IPS DF 4.7 (cell line): ENCODE results near the gene EPHA5.

Experiments
- DNase-seq: peaks from one replicate; pipeline ENCODE4 v3.0.0-alpha.2; 2013; ENCODE audit warnings: low spot score; ENCODE audit errors: extremely low read depth

EPHA5 gene

GRCh38 chr4:65670331-65671031 is at the start of gene EPHA5:
TSS of gene EPHA5 (minus strand) at chr4:65670489. CDS start at chr4:65669742, 747 bp downstream.
- DNase-seq: no peak

GRCh38 chr4:65719635-65720034 is 49.3 kb upstream of the EPHA5 start:
- no peak for DNase-seq

- DNase-seq: no peak
Measured at GRCh38 chr4:65698631-65699030, 28.3 kb upstream of the EPHA5 start.

- no peak for DNase-seq
Measured at GRCh38 chr4:65696436-65696835, 26.1 kb upstream of the EPHA5 start.

DNA sequence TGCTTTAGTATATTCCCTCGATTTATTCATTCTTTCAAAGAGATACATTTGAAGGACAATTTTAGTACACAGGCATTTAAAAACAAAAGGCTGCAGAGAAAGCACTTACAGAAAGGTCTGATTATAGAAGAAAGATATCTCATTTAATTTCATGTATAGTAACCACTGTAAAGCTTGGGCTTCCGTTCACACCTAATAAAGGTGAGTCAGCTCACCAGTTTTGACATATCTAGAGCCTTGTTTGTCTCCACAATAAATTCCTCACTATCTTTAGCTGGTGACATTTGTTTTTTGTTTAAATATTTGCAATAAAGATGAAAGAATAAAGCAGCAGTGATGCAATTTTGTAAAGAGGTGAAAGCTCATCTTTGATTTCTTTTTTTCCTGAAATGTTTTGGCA is 1.1 kb upstream of the EPHA5 start:
- no peak for DNase-seq

- no peak for DNase-seq
Measured at GRCh38 chr4:65670020-65670330, 314 bp downstream of the EPHA5 start.

GRCh38 chr4:65669111-65670019 is 924 bp downstream of the EPHA5 start:
- DNase-seq: no peak

DNA sequence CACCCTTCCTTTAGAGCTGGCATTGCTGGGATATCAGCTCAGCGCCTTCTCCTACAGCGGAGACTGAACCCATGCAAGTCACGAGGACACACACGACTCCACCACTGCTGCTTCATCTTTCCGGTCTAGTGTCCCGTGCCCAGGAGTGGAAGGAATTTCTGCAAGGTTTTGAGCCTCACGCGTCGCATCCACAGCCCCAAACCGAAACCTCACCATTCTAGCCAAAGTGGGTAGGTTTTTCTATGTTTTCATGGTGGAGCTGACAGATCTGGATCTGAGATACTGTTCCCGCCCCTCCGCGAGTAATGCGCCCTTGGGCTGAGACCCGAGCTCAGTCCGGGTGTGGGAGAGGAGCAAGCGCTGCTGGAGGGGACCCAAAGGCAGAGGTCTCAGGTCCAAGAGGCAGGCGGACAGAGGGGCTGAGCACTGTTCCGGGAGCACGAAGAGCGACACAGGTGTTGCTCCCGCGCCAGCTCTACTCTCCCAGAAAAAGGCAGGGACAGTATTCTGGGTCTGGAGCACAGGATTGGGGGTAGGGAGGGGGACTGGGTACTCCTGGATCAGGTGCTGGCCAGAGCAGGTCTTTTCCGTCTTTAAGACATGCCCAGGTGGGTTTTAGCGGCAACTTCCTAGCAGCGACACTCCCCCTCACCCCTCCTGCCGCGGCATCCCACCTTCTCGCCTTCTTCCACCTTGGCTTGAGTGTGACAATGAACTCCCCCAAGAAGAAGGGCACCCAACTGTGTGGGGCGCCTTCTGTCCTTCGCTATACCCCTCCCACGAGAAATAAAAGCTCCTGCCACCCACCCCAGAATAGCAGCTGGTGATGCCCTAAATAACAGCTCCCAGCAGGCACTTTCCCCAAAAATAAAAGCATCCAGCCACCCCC is 1.8 kb downstream of the EPHA5 start:
- DNase-seq: no peak

GRCh38 chr4:65667506-65668041 is 2.7 kb downstream of the EPHA5 start:
- DNase-seq: no peak

- DNase-seq: no peak
Measured at GRCh38 chr4:65665771-65666523, 4.3 kb downstream of the EPHA5 start.

DNA sequence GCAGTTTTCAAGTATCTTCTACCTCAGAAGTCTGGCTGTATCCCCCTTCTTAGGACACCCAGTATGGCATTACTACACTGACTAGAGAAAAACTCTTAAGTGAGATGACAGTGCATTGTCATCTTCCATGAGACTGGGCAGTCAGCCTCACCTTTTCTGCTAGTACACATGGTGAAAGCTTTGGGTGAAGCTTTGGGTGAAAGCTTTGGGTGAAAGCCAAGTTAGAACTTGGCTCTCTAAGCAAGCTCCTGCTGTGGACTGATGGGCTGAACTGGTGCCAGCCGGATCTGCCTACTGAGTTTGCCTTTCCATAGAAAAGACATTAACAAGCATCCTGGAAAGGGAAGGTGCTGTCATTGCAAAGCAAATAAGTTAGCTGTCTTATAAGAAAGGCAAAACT is 8.8 kb downstream of the EPHA5 start:
- DNase-seq: no peak

GRCh38 chr4:65658117-65658516 is 12.2 kb downstream of the EPHA5 start:
- DNase-seq: no peak

DNA sequence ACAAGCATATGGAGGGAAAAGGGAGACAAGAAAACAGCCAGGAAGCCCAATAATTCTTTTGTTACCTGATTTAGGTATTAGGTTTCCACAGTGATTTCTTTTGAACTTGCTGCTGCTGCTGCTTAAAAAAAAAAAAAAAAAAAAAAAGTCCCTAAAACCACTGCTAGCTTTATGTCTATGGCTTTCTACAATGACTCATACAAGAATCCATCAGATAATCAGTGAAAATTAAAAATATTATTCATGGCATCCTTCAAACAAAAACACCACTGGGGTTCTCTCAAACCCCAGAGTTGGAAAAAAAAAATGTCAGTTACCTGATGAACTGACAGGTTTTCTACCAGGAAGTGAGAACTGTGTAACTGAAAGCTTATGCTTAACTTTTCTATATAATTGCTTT is 14.3 kb downstream of the EPHA5 start:
- no peak for DNase-seq

DNA sequence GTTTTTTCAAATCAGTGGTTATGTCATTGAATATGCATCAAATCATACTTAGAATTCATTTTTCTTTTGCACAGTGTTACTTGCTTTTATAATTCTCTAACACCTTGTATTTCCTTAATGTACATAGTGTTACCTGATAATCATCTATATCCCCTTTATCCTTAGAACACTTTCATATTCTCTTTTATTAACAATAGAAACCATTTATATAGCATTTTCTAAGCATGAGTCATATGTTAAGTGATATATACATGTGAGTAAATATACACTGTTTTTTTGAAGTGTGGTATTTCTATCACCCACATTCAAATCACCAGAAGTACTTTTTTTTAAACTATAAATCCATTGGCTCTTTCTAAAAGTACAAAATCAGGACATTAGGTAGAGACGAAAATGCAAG is 15.3 kb downstream of the EPHA5 start:
- DNase-seq: no peak

GRCh38 chr4:65653740-65654361 is 16.4 kb downstream of the EPHA5 start:
- no peak for DNase-seq

DNA sequence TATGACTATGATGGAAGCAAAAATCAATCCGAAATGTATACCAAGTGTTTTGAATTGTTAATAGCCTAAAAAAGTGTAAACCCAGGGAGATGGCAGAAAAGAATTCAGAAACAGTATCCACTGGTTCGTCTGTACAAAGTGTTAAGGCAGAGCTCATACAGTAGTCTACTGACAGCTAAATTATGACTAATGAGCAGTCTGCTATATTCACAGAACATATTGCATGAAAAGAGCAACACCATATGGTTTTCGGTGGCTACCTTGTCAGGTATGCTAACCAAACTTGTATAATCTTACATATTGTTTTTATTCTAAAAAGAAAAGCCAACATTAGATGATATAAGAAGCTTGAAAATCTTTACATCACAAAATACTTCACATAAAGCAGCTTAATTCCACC is 18.5 kb downstream of the EPHA5 start:
- DNase-seq: no peak

DNA sequence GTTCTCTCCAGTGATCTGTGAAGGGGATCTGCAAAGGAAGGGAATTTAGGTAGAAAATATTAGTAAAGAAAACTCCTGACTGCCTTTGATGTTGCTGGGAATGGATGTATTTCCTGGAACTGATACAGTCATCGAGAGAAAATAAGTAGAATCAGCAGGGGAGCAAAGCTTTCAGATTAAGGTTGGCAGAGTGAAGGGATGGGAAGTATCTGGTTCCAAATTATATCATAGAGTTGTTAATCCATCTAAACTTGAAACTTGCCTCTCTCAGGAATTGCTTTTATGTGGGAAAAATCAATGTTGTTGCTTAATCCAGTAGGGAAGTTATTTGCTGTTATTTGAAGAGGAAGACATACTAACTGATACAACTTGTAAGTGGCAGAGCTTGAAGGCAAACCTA is 19.3 kb downstream of the EPHA5 start:
- DNase-seq: no peak

GRCh38 chr4:65646136-65646535 is 24.2 kb downstream of the EPHA5 start:
- DNase-seq: no peak

DNA sequence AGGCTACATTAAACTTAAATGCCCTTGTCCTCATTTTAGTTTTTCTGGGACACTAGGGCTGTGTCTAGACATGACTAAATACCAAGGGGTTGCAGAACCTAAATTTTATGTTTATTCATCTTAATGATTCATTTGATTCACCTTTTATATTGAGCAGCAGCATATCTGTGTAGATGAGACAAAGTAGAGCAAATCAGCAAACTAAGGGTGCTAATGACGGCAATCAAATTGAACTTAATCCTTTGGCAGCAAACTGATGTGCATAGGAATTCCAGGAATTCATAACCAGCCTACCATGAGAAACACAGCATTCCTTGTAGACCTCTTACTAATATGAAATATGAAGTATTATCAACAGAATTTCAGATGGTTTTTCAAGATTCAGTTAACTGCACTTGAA is 25.1 kb downstream of the EPHA5 start:
- no peak for DNase-seq

DNA sequence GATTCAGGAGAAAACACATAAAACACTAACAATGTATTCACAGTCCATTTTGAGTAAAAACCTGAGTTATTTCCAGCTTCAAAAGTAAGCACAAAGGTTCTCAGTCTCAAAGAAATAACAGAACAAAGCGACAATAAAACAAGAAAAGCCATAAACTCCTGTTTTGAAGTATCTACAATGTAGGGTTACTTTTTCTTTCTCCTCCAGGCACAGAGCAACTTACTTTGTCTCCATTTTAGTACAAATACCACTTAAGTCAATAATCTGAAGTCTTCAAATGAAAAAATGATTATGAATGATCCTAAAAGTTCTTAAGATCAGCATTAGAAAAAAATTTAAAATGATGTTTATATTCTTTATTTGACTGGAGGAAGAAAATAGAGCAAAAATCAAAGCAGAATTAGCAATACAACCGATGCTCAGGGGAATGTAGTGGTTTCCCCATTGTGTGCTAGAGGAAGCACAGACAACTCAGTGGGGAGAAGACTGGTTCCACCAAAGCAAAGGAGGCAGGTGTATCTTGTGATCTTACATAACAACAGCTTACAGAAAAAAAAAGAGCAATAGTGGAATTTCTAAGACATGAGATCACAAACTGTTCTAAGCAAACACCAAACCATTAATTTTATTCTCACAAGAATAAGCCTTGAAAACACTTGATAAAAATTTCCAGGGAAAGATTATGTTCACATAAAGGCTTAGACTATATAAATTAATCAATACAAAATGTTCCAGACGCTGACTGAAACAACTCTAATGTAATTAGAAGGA is 35.1 kb downstream of the EPHA5 start:
- no peak for DNase-seq
